ENCODE results near the gene NR1H3. TPM values are rescaled to one million over a fixed set of nuclear protein-coding genes. Genes with fewer than 3 reads are reported as not detected.
"Not testable (repeated sequence)": the region's sequence is repeated elsewhere in the genome, so short reads cannot be mapped to it uniquely, and the experiment has no call there.

The NR1H3 gene
- 8.8 and 22.0 TPM in 2 replicates for total RNA-seq (ENCODE audit: low replicate concordance)

DNA sequence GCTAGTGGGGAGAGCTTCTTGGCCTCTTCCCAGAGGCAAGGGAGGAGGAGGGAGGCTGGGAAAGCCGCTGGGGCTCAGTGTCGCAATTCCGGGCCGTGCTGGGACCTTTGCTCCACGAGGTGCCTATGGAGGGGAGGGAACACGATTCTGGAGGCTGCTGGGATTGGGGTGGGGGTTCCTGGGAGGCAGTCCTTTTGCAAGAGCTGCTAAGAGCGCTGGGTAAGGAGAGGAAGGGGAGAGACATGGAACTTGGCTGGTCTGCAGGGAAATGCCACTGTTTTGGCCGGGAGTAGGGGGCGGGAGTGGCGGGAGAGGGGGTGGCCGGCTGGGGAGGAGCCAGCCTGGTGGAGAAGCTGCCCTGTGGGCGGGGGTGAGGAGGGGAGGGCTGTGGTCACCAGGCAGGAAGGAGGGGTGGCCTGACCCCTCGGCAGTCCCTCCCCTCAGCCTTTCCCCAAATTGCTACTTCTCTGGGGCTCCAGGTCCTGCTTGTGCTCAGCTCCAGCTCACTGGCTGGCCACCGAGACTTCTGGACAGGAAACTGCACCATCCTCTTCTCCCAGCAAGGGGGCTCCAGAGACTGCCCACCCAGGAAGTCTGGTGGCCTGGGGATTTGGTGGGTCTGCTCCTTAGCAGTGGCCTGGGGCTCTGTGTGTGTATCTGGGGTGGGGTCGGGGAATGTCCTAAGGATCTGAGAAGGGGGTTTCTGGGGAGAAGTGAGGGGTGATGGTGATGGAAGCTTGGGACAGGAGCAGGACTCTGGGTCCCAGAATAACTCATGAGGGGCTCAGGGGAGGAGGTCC, at the start of gene NR1H3:
Gene NR1H3, plus strand, starts transcription at position 480 of the 800 bp plus-strand sequence. CDS start 1,221 bp downstream, outside the sequence.
- DNase-seq (ENCODE audit: low read depth), result peak; percentile 75
- H3K4me3 ChIP-seq (ENCODE audit: low read depth, low read length), result peak within 1 kb of the TSS; percentile 48
- TF ChIP-seq, protein P1, sequence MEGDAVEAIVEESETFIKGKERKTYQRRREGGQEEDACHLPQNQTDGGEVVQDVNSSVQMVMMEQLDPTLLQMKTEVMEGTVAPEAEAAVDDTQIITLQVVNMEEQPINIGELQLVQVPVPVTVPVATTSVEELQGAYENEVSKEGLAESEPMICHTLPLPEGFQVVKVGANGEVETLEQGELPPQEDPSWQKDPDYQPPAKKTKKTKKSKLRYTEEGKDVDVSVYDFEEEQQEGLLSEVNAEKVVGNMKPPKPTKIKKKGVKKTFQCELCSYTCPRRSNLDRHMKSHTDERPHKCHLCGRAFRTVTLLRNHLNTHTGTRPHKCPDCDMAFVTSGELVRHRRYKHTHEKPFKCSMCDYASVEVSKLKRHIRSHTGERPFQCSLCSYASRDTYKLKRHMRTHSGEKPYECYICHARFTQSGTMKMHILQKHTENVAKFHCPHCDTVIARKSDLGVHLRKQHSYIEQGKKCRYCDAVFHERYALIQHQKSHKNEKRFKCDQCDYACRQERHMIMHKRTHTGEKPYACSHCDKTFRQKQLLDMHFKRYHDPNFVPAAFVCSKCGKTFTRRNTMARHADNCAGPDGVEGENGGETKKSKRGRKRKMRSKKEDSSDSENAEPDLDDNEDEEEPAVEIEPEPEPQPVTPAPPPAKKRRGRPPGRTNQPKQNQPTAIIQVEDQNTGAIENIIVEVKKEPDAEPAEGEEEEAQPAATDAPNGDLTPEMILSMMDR (IDR thresholded peaks at IDR 0.05; ENCODE audit: insufficient read depth, low read length), result peak; percentile 75

DNA sequence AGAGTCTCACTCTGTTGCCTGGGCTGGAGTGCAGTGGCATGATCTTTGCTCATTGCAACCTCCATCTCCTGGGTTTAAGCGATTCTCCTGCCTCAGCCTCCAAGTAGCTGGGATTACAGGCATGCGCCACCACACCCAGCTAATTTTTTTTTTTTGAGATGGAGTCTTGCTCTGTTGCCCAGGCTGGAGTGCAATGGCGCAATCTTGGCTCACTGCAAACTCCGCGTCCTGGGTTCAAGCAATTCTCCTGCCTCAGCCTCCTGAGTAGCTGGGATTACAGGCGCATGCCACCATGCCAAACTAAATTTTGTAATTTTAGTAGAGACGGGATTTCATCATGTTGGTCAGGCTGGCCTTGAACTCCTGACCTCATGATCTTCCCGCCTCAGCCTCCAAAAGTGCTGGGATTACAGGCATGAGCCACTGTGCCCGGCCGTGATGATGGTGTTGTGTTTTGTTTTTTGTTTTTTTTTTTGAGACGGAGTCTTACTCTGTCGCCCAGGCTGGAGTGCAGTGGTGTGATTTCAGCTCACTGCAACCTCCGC, 49.7 kb upstream of the NR1H3 start:
- not testable (repeated sequence) for DNase-seq (ENCODE audit: low read depth); H3K4me3 ChIP-seq (ENCODE audit: low read depth, low read length)

DNA sequence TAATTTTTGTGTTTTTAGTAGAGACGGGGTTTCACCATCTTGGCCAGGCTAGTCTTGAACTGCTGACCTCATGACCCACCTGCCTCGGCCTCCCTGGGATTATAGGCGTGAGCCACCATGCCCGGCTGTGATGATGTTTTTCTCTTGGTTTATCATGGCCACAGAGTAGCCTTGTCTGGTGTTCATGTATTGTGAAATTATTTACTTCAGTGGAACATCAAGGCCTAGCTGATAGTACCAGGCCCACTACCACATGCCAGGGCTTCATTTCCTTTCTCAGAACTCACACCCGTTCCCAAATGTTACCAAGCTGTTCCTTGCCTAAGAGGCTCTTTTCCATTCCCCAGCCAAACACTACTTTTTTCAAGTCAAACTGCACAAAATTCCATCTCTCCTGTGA, 49.2 kb upstream of the NR1H3 start:
- H3K4me3 ChIP-seq (ENCODE audit: low read depth, low read length), result no peak overlapping the region
- no peak for DNase-seq (ENCODE audit: low read depth)
- TF ChIP-seq, protein P1 (IDR thresholded peaks at IDR 0.05; ENCODE audit: insufficient read depth, low read length), result no peak

DNA sequence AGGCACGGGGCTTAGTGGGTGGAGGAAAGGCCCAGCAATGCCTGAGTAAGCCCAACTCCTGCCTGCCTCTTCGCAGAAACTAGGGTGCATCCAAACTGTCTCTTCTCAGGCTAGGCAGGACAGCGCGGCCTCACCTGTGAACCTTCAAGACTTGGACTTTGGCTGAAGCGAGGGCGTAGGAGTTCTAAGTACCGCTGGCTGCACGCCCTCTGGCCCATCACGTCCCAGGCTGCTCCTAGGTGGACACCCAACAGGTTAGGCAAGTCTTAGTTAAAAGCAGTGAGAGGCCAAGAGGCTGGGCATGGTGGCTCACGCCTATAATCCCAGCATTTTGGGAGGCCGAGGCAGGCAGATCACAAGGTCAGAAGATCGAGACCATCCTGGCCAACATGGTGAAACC, 44.9 kb upstream of the NR1H3 start:
- H3K4me3 ChIP-seq (ENCODE audit: low read depth, low read length), result no peak overlapping the region
- no peak for DNase-seq (ENCODE audit: low read depth)
- TF ChIP-seq, protein P1 (IDR thresholded peaks at IDR 0.05; ENCODE audit: insufficient read depth, low read length), result no peak

DNA sequence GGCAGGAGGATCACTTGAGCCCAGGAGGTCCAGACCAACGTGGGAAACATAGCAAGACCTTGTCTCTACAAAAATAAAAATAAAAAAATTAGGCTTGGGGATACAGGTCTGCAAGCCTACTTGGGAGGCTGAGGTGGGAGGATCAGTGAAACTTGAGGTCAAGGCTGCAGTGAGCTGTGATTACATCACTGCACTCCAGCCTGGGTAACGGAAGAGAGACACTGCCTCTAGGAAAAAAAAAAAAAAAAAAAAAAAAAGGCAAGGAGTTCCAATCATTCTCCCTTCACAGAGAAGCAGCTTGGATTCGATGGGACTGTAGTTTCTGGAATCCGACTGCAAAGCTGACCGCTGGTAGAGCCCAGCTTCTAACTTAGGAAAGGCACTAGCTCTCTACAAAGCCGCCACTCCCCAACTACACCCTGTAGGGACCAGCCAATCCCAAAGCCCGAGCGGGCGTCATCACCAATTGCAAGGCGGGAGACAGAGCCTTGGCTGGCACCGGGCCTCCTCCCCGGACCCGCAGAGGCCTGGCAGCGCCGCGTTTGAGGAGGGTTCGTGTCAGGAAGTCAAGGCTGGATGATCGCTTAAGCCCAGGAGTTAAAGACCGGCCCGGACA, 43.7 kb upstream of the NR1H3 start:
- peak; percentile 92 for DNase-seq (ENCODE audit: low read depth)
- TF ChIP-seq, protein P1 (IDR thresholded peaks at IDR 0.05; ENCODE audit: insufficient read depth, low read length), result no peak
- peak overlapping the region; percentile 72 for H3K4me3 ChIP-seq (ENCODE audit: low read depth, low read length)

DNA sequence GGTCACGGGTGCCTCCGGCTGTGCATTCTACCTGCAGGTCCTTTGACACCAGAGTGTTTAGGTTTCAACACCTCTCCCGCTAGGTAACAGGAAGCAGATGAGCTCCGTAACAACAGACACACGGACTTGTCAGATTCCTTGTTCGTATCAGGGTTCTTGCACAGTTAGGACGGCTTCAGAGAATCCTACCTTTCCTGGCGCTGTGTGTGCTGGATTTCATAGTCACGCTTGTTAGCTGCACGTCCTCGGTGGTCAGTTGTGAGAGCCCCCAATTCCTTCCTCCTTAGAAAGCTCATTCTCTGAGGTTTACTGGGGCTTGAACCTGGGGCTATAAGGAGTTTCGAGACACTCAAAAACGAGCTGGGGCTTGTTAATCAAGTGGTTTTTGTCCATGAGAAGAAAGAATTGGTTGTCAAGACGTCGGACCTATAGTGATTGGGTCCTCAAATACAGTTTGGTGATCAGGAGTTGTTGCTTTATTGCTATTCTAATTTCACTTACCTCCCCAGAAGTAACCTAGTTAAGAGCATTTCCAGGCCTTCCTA, 42.4 kb upstream of the NR1H3 start:
- no peak for DNase-seq (ENCODE audit: low read depth)
- TF ChIP-seq, protein P1 (IDR thresholded peaks at IDR 0.05; ENCODE audit: insufficient read depth, low read length), result no peak

More for the DNA sequence above, 42.4 kb upstream of the NR1H3 start:
- peak overlapping the region; percentile 72 for H3K4me3 ChIP-seq (ENCODE audit: low read depth, low read length)

All from fibroblast of the aortic adventitia (primary cell).